NCI-H1417 treated with DMSO at 0.1 percent for 48 hours (cell line): ENCODE results near the gene ST6GALNAC6.

Experiments
- DNase-seq: peaks from one replicate; lab custom pipeline; 2025; lab: John Stamatoyannopoulos, UW

Gene ST6GALNAC6

GRCh38 chr9:127916720-127917581, 17.5 kb upstream of the ST6GALNAC6 start, which contains the start of gene ST6GALNAC4:
ST6GALNAC4 (minus strand) TSS chr9:127917041; CDS start chr9:127916419, 622 bp downstream.
- DNase-seq, result peak; percentile 17

GRCh38 chr9:127915801-127916719, 16.7 kb upstream of the ST6GALNAC6 start:
- DNase-seq, result no peak

- DNase-seq, result no peak
Measured at GRCh38 chr9:127915325-127915752, 15.9 kb upstream of the ST6GALNAC6 start.

GRCh38 chr9:127913682-127914081, 14.3 kb upstream of the ST6GALNAC6 start:
- DNase-seq, result no peak

GRCh38 chr9:127912882-127913281, 13.5 kb upstream of the ST6GALNAC6 start:
- DNase-seq, result no peak

GRCh38 chr9:127912296-127912695, 12.9 kb upstream of the ST6GALNAC6 start:
- DNase-seq, result no peak

- DNase-seq, result no peak
Measured at GRCh38 chr9:127910613-127911205, 11.3 kb upstream of the ST6GALNAC6 start.

- no peak for DNase-seq
Measured at GRCh38 chr9:127909839-127910273, 10.5 kb upstream of the ST6GALNAC6 start.

GRCh38 chr9:127908660-127908926, 9.2 kb upstream of the ST6GALNAC6 start:
- DNase-seq, result no peak

- no peak for DNase-seq
Measured at GRCh38 chr9:127907867-127908659, 8.7 kb upstream of the ST6GALNAC6 start.

- DNase-seq, result no peak
Measured at GRCh38 chr9:127905788-127906191, 6.4 kb upstream of the ST6GALNAC6 start.

GRCh38 chr9:127905004-127905728, 5.8 kb upstream of the ST6GALNAC6 start:
- DNase-seq, result no peak

- no peak for DNase-seq
Measured at GRCh38 chr9:127904561-127905003, 5.2 kb upstream of the ST6GALNAC6 start.

GRCh38 chr9:127903557-127904475, 4.4 kb upstream of the ST6GALNAC6 start:
- DNase-seq, result no peak

- DNase-seq, result no peak
Measured at GRCh38 chr9:127898433-127899127, 823 bp downstream of the ST6GALNAC6 start.

- DNase-seq, result no peak
Measured at GRCh38 chr9:127897193-127897692, 2.2 kb downstream of the ST6GALNAC6 start.

- DNase-seq, result no peak
Measured at GRCh38 chr9:127896395-127897192, 2.8 kb downstream of the ST6GALNAC6 start.

GRCh38 chr9:127895811-127896210, 3.6 kb downstream of the ST6GALNAC6 start:
- DNase-seq, result no peak
